ENCODE measurements around the gene GNAQ. TPM values are rescaled to one million over a fixed set of nuclear protein-coding genes. Genes with fewer than 3 reads are reported as not detected.
A peak's percentile ranks its signal among the peaks of the same experiment; 100 is the strongest.

The GNAQ gene
- polyA plus RNA-seq, 3 donors = 8.3 to 51.0 (median 9.6) TPM

DNA sequence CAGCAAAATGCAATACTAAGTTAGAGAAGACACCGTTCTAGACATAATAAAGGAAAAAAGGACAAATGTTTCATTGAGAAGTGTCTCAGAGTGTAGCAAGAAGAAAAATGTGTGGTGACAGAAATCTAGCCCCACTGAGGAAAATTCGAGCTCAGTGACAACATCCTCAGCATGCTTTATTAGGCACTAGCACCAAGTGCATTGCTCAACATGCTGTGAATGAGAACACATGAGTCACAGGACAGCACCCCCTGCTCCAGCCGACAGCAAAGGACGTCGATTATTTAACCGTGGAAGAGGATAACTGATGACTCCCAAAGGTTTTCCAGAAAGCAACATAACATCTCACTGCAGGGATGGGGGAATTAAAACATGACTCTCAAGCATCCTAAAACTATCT lies 182.7 kb downstream of the GNAQ start:
- H2AFZ ChIP-seq (ENCODE audit: insufficient read depth, low read depth, low read length, poor library complexity, severe bottlenecking) = no peak overlapping the region
- no peak overlapping the region for H3K4me2 ChIP-seq (replicated peaks; ENCODE audit: extremely low read depth, low read length, poor library complexity, severe bottlenecking)
- peaks cover 100% of the 10 kb centered on the region for H4K20me1 ChIP-seq (ENCODE audit: insufficient read depth, low read length)
- intact Hi-C loops (cut with micrococcal nuclease) = loop anchor here in 1 of 2 donors (10.0 kb wide), 1 partner anchor 176 kb away; no protein-coding TSS in a partner anchor
- H3K36me3 Mint-ChIP-seq = peaks cover 14% of the 10 kb centered on the region in 2 donors
- H3K79me2 ChIP-seq (ENCODE audit: insufficient read depth, low read length) = peaks cover 100% of the 10 kb centered on the region
- peak; percentile 71 to 87 (median 83) for DNase-seq
- H3K36me3 ChIP-seq (replicated peaks in 1 of 2; ENCODE audit: control insufficient read depth in 1 of 2, insufficient read depth in 2 of 2, low read length in 2 of 2) = peaks cover 0 to 29% of the 10 kb centered on the region in 2 donors
- H3K4me1 Mint-ChIP-seq = peaks cover 13% of the 10 kb centered on the region
- H3K9me3 ChIP-seq (replicated peaks in 1 of 2; ENCODE audit: control insufficient read depth in 1 of 2, insufficient read depth in 1 of 2, low read length in 2 of 2) = no peaks in the 10 kb centered on the region
- no peaks in the 10 kb centered on the region for H3K27me3 ChIP-seq (ENCODE audit: control insufficient read depth in 2 of 2, insufficient read depth in 2 of 2, low read length in 2 of 2)
- peaks cover 0 to 2% (median 0%) of the 10 kb centered on the region in 3 donors for H3K27me3 Mint-ChIP-seq (ENCODE audit: low read depth in 3 of 3)
- 13% methylated on average over 1 of the region's 6 CpGs for WGBS (ENCODE audit: insufficient coverage)
- H3K9ac ChIP-seq (ENCODE audit: insufficient read depth, low read length, poor library complexity, severe bottlenecking) = no peak overlapping the region
- no peaks in the 10 kb centered on the region for H3K9me3 Mint-ChIP-seq
- H3K4me3 Mint-ChIP-seq = no peak overlapping the region
- H3K4me1 ChIP-seq (ENCODE audit: control insufficient read depth in 1 of 2, insufficient read depth in 2 of 2, low read length in 2 of 2) = peaks cover 56 to 88% of the 10 kb centered on the region in 2 donors
- no peak overlapping the region for H3K4me3 ChIP-seq (replicated peaks in 1 of 3; ENCODE audit: low read depth in 2 of 3, low read length in 3 of 3)
- TF ChIP-seq, protein P1, sequence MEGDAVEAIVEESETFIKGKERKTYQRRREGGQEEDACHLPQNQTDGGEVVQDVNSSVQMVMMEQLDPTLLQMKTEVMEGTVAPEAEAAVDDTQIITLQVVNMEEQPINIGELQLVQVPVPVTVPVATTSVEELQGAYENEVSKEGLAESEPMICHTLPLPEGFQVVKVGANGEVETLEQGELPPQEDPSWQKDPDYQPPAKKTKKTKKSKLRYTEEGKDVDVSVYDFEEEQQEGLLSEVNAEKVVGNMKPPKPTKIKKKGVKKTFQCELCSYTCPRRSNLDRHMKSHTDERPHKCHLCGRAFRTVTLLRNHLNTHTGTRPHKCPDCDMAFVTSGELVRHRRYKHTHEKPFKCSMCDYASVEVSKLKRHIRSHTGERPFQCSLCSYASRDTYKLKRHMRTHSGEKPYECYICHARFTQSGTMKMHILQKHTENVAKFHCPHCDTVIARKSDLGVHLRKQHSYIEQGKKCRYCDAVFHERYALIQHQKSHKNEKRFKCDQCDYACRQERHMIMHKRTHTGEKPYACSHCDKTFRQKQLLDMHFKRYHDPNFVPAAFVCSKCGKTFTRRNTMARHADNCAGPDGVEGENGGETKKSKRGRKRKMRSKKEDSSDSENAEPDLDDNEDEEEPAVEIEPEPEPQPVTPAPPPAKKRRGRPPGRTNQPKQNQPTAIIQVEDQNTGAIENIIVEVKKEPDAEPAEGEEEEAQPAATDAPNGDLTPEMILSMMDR (IDR thresholded peaks at IDR 0.05) = no peak
- peak overlapping the region in 1 of 2 donors; percentile 67 for H3K27ac ChIP-seq (ENCODE audit: low read depth in 1 of 2, low read length in 2 of 2)
- peak overlapping the region; percentile 41 to 85 (median 78) for H3K27ac Mint-ChIP-seq

- H3K4me2 ChIP-seq (replicated peaks; ENCODE audit: extremely low read depth, low read length, poor library complexity, severe bottlenecking) = no peak overlapping the region
- H3K4me3 Mint-ChIP-seq = no peak overlapping the region
- intact Hi-C loops (cut with micrococcal nuclease) = loop anchor here in 1 of 2 donors (10.0 kb wide), 1 partner anchor 176 kb away; no protein-coding TSS in a partner anchor
- peak overlapping the region; percentile 60 to 85 (median 78) for H3K27ac Mint-ChIP-seq
- peaks cover 0 to 2% (median 0%) of the 10 kb centered on the region in 3 donors for H3K27me3 Mint-ChIP-seq (ENCODE audit: low read depth in 3 of 3)
- H3K36me3 Mint-ChIP-seq = peaks cover 14 to 15% of the 10 kb centered on the region in 2 donors
- peaks cover 100% of the 10 kb centered on the region for H4K20me1 ChIP-seq (ENCODE audit: insufficient read depth, low read length)
- no peak overlapping the region for H2AFZ ChIP-seq (ENCODE audit: insufficient read depth, low read depth, low read length, poor library complexity, severe bottlenecking)
- no peaks in the 10 kb centered on the region for H3K27me3 ChIP-seq (ENCODE audit: control insufficient read depth in 2 of 2, insufficient read depth in 2 of 2, low read length in 2 of 2)
- WGBS (ENCODE audit: insufficient coverage) = no CpG with 5 or more reads among the region's 2 CpGs
- TF ChIP-seq, protein P1 (IDR thresholded peaks at IDR 0.05) = no peak
- no peak for DNase-seq
- peaks cover 0 to 29% of the 10 kb centered on the region in 2 donors for H3K36me3 ChIP-seq (replicated peaks in 1 of 2; ENCODE audit: control insufficient read depth in 1 of 2, insufficient read depth in 2 of 2, low read length in 2 of 2)
- peak overlapping the region in 1 of 2 donors; percentile 67 for H3K27ac ChIP-seq (ENCODE audit: low read depth in 1 of 2, low read length in 2 of 2)
- peaks cover 100% of the 10 kb centered on the region for H3K79me2 ChIP-seq (ENCODE audit: insufficient read depth, low read length)
- H3K9ac ChIP-seq (ENCODE audit: insufficient read depth, low read length, poor library complexity, severe bottlenecking) = no peak overlapping the region
- no peaks in the 10 kb centered on the region for H3K9me3 ChIP-seq (replicated peaks in 1 of 2; ENCODE audit: control insufficient read depth in 1 of 2, insufficient read depth in 1 of 2, low read length in 2 of 2)
- H3K4me1 ChIP-seq (ENCODE audit: control insufficient read depth in 1 of 2, insufficient read depth in 2 of 2, low read length in 2 of 2) = peaks cover 52 to 83% of the 10 kb centered on the region in 2 donors
- H3K4me1 Mint-ChIP-seq = peaks cover 11% of the 10 kb centered on the region
- no peak overlapping the region for H3K4me3 ChIP-seq (replicated peaks in 1 of 3; ENCODE audit: low read depth in 2 of 3, low read length in 3 of 3)
- no peaks in the 10 kb centered on the region for H3K9me3 Mint-ChIP-seq
Measured at GRCh38 chr9:77848404-77848803, 183.2 kb downstream of the GNAQ start.

Data from CD14-positive monocyte (primary cell).